Stimulated activated CD8-positive, alpha-beta memory T cell treated with anti-CD3 and anti-CD28 coated beads, Interleukin-4, amount 100 ng/mL, for 24 hours (primary cell): ENCODE measurements around the gene TMCO4.
"Not testable (repeated sequence)": the region's sequence is repeated elsewhere in the genome, so short reads cannot be mapped to it uniquely, and the experiment has no call there.

Source experiments
- DNase-seq: peaks from one replicate; pipeline ENCODE4 v3.0.0-alpha.2; 2020; ENCODE audit warnings: low read depth

TMCO4 gene

DNA sequence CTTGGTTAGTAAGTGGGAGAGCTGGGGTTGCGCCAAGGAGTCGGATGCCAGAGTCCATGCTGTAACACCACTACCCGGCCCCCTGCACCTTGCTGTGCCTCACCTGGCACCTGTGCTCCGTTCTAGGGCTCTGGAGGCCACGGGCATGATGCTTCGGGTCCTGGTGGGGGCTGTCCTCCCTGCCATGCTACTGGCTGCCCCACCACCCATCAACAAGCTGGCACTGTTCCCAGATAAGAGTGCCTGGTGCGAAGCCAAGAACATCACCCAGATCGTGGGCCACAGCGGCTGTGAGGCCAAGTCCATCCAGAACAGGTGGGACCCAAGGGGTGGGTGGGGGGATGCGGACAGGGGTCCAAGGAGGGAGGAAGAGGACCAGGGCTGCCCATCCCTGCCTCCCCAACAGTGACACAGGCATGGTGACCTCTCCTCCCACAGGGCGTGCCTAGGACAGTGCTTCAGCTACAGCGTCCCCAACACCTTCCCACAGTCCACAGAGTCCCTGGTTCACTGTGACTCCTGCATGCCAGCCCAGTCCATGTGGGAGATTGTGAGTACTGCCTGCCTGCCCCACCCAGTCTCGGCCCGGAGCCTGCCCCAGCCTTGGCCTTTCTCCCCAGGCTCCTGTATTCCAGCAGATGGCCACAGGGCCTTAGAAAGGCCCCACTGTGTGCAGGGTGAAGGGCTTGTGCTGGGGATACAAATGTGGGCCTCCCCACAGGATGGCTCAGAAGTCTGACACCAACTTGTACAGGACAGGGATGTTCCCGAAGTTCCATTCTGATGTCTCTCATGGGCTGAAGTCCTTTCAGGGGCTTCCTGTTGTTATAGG, 144.6 kb downstream of the TMCO4 start:
- no peak for DNase-seq

DNA sequence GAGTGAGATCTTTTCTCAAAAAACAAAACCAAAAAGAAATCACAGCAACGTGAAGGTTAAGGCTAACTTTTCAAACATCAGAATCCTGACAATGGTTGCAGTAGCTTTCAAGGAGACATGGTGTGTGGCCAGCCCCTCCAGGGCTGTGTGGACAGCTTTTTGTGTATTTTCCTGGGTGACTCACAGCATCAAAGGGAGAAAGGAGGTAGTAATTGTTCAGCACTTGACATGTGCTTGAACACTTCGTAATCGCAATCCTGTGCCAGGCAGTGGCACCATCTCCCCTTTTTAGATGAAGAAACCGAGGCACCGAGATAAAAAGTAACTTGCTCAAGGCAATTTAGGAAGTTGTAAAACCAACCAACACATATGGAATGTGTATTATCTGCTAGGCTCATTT, 145.3 kb downstream of the TMCO4 start:
- no peak for DNase-seq

DNA sequence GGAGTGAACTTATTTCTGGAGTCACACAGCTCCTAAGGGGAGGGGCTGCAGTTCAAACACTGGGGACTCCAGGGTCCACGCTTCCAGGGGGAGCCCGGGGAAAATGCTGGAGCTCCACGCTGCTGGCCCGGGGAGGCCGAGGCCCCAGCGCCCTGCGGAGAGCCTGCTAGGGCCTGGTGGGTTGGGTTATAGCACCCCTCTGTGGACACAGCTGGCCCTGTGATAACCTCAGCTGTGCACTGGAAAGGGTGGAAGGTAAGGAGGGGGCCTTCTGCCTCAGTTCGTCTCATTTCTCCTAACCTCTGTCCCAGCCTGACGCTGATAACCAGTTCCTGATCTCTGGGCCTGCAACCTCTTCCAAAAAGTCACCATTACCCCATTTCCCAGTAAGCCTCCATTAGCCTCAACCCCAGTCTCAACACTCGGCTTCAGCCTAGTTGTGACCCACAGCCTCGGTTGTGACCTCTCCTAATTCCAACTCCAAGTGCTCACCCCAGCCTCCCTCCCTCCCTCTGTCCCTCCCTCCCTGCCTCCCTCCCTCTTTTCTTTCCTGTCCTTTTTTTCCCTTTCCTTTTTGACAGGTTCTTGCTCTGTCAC, 148.5 kb downstream of the TMCO4 start:
- no peak for DNase-seq

DNA sequence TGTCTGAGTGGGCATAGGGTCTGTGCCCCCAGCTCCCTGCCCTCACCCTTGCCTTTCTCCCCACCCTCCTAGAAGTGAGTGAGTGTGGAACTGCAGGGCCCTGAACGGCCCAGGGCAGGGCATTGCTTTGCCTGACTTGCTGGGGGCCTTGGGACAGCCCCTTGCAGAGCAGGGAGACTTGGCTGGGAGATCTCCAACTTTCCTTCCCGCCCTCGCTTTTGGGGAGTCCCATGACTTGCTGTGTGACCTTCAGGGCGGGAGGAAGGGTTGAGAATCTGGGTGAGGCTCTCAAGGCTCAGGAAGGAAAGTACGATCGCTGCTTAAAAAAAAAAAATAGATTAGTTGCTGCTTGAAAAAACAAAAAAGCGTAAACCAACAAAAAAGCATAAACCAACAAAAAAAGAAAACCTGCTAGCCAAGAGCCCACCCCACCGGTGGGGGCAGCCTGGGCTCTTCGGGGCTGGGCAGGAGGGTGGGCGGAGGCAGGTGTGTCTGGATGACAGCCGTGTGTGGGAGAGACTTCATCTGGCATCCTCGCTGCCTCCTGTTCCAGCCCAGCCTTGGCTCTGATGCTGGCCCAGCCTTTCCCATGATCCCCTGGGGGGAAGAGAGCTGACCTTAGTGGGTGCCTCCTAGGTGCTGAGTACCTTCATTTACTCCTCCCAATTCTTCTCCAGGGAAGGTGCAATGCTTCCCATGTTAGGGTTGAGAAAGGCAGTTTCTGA, 149.1 kb downstream of the TMCO4 start:
- no peak for DNase-seq

DNA sequence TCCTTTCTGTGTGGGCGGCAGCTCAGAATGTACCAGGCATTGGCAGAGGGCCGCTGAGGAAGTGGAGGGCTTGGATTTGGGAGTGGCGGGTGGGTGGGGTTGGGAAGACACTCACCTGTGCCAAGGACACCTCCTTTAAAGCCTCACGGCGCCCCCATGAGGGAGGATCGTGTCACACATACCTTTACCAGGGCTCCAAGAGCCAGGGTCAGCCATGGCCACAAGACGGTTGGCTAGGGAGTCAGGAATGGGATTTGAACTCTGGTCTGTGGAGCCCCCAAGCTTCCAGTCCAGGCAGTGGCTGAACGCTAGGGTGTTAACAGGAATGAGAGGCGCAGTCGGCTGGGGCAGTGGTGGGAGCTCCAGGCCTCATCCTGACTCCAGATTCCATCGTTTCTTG, 151.0 kb downstream of the TMCO4 start:
- DNase-seq: no peak

DNA sequence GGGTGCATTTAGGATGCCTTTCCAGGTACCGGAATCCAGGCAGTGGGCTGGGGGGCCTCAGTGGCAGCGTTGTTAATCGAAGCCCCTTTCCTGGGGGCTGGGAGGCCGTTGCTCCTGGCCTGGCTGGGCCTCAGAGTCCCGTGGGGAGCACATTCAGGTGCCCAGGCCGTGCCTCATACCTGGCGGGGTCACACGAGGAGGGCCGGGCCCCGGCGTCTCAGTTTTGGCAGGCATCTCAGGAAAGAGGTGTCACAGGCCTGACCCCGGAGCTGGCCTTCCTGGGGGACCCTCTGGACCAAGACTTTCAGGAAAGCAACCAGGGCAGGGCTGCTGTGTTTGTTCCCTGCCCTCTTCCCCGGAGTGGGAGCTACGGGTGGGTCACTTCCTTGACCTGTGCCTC, 151.5 kb downstream of the TMCO4 start:
- no peak for DNase-seq

DNA sequence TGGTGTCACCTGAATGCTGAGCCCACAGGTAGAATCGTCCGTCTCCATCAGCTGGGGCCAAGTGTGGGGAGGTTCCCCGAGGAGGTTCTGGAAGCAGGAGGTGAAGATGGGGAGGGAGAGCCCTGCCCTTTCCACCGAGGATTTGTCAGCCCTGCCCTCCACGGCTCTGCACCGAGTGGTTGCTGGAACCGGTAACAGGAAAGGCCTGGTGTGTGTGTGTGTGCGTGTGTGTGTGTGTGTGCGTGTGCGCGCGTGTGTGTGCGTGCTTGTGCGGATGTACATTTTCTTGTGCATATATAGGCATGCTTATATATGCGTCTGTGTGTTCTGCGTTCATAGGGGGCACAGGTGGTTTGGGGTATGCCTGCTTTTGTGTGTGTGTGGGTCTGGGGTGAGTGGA, 152.1 kb downstream of the TMCO4 start:
- DNase-seq: no peak

DNA sequence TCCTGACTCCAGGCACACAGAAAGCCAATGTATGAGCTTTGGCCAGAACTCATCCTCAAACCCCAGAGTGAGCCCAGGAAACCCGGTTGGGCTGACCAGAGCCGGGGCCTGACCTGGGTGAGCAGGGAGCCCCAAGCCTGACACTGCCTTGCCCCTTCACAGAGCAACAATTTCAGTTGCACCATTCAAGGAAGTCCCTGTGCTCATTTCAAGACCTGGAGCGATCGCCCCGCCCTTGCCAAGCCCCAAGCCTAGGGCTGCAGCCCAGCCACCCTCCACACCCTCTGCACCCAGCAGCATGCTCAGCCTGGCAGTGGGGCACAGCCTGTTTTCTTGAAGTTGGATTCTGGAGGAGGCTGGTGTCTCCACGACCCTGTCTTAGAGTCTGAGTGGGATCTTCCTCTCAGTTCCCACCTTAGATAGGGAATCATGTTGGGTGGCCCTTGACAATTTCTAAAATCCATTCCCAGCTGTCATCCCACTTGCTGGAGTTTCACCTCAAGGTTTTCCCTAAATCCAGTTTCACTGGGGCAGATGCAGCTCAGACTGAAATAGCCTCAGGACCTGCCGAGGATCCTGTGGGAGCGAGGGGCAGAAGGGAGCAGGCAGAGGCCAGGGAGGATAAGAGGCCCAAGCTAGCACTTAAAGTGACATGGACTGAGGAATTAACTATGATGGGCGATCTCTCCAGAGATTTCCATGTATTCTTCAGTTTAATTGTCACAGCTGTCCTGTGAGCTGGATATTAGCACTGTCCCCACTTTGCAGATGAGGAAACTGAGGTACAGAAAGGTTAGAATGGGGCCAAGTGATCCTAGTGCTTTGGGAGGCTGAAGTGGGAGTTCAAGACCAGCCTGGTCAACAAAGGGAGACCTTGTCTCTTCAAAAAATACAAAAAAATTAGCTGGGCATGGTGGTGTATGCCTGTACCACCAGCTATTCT, 153.1 kb downstream of the TMCO4 start:
- DNase-seq: no peak

DNA sequence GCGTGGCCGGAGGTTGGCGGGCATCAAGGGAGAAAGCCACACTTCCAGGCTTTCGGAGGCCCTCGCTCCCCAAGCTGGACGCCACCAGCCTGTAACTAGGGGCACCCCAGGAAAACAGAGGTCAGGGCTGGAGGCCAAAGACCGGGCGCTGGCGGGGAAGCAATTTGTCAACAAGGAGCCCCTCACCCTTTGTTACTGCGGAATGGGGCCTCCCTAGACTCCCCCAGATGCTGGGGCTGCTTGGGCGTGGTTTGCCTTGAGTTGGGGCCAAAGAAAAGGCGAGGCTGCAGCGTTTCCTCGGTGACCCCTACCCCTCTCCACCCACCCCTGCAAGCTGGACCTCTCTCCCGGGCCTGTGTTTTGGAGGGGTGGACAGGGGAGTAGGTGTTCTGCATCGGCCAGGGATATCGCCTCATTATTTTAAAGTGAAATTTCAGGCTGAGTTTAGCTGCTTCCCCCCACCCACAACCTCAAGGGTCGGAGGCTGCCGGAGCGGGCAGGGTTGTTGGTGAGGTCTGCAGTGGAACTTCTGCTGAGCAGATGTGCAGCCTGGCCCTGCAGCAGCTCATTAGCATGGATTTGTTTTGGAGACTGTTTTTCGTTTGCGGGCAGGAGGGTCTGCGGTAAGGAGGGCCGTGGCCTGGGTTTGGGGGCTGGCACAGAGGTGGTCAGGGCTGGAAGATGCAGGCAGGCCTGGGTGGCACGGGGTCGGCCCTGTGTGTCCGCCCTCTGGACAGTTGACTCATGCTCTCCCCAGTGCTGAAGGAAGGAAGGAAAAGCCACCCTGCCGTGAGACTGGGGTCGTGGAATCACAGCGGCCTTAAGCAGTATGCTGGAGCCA, 154.1 kb downstream of the TMCO4 start:
- DNase-seq: no peak

DNA sequence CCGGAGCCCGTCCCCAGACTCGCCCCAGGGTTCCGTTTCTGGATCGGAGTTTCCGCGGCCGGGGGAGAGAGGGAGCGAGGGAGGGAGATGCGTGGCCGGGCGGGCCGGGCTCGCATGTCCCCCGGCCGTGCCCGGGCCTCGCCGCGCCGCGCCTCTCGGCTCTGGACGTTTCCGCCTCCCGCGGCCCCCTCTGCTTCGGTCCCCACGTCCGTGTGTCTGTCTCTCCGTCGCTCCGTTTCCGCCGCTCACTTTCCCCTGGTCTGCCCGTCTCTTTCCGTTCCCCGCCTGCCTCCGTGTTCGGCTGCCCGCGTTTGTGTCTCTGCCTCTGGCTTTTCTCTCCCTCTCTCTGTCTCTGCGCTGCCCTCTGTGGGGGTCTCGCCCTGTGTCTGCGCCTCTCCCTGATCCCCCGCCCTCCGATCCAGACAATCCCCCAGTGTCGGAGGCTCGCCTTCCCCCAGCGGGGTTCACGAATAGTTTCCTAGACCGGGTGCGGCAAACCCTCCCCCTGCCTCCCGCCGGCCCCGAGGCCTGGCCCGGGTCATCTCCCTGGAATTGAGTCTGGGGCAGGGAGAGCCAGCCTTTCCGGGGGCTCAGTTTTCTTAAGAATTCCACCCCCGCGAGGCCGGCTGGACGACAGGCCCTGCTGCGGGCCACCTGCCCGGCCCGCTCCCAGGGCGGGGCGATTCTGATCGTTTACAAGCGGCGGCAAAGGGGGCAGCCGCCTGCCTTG, 154.9 kb downstream of the TMCO4 start:
- peak; percentile 26 for DNase-seq

DNA sequence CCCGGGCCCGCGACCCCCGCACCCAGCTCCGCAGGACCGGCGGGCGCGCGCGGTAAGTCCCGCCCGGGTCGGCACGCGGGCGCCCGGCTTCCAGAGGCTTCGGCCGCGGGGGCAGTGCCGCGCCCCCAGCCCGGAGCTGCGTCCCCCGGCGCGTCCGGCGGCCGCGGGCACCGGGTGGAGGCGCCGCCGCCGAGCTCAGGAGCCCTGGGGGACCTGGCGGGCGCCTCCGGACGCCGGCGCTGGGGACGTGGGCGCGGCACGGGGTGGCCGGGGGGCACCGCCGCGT, 155.4 kb downstream of the TMCO4 start:
- DNase-seq: no peak

DNA sequence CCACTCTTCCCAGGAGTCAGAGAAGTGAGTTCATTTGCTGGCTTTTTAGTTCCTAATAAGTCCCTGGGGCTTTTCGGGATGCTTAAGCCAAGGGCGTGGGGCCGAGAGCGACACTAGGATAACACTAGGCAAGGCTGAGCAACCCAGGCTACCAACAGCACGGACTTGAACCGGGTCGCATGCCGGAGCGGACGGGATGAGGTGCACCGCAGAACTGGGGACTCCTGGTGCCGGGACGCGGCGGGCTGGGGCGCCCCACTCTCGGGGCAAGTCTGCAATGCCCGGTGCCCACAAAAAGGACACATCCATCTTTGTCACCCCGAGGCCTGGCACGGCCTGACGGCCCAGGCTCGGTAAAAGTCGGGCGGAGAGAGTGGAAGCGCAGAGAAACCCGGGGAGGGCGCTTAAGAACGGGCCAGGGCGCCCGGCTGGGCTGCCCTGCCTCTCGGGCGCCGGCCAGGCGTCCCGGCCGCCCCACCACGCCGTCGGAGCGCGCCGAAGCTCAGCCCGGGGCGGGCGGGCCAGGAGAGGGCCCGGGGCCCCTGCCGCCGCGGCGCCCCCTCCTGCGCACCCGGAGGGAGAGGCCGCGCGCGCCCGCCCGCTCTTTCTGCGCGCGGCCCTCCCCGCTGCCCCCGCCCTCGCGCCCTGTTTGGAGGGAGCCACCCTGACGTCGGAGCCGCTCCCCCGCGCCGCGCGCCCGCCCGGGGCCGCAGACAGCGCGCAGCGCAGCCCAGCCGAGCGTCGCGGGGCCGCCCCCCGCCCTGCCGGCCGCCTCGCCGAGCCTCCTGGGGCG, 155.9 kb downstream of the TMCO4 start, which contains the start of gene NBL1:
NBL1 (plus strand) TSS at position 710 of the 793 bp plus-strand sequence. CDS start 10,720 bp downstream, outside the sequence.
- DNase-seq: peak; percentile 64

DNA sequence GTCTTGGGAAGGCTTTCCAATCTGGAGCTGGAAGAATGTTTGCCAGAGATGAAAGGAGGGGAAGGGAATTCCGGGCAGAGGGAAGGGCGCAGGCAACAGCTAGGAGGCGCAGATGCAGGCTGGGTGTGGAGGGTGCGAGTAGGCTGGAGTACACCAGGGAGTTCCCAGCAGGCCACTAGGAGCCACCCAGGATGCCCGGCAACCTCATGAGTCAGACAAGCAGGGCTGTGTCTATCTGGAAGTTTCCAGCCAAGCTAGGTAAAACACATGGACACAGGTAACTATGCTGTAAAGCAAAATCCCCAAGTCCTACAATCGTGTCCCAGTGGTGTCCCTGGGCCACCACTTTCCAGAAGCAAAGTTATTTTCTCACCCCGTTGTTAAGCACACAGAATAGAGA, 156.6 kb downstream of the TMCO4 start:
- DNase-seq: no peak

DNA sequence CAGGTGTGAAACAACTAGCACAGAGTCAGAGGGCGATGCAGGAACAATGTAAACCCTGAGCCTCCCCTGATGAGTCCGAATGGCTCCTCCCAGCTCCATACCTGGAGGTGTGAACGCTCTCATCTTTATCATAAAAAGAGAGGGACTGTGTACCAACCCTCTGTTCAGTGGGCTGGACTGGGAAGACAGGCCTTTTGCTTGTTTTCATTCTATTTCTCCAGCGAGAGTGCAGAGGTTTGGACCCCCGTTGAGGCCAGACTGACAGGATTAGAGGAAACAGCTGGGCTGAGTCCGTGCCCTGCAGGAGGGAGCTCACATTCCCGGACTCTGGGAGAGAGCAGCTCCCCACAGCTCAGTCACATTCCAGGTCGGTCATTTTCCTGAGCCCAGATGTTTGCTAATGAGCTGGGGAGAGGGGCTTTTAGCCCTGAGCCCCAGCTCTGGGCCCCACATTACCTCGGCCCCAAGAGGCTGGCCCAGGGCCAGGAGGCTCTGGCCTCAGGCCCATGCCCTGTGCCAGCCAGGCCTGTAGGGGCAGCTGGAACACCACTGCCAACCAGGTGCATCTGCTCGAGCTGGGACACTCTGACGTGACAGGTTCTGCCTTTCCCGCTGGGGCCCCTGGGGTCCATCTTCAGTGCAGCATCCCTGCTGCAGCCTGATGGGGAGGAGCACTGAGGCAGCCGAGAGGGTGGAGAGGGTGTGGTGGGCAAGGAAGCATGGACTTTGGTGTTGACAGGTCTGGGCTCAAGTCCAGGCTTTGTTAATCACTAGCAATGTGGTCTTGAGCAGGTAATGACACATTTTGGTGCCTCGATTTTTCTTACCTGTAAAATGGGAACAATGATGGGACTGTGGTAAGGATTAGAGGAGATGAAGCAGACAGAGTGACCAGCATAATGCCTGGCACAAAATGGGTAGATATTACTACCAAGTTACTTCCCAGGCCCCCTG, 159.1 kb downstream of the TMCO4 start:
- DNase-seq: no peak

DNA sequence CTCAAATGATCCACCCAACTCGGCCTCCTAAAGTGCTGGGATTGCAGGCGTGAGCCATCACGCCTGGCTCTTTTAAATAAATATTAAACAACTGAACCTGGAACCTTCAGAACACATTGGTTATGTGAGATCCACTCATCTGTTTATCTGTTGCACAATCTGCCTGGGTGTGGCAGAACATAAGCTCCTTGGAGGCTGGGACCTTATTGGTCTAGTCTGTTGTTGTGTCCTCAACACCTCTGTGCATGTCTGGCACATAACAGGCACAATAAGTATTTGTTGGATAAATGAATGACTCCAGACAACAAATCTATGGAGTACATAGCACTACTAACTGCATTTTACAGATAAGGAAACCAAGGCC, 159.7 kb downstream of the TMCO4 start:
- no peak for DNase-seq

DNA sequence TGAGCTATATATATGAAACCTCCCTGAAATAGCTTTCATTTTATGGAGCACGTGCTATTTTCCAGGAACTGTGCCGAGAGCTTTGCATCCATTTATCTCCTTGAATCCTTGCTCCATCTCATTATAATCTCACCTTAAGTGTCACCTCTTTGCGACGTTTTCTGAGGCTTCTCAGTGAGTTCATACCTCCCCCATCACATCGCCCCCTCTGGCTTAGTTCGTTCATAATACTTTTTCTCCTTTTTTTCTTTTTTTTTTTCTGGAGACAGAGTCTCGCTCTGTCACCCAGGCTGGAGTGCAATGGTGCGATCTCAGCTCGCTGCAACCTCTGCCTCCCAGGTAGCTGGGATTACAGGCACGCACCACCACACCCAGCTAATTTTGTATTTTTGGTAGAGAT, 160.5 kb downstream of the TMCO4 start:
- not testable (repeated sequence) for DNase-seq

DNA sequence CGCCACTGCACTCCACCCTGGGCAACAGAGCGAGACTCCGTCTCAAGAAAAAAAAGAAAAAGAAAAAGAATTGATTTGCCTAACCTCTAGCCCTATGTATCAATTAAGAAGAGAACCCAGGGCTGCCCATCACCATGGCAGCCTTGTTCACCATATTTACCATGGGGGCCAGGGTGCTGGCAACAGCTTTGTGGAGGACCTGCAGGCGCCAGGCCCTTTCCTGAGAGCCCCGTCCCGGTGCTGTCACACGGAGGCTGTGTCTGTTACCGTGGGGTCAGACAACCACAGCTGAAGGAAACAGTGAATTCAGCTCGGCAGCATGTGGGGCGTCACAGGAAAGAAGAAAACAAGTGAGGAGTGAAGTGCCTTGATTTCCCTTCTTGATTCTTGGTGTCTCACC, 162.1 kb downstream of the TMCO4 start:
- no peak for DNase-seq

DNA sequence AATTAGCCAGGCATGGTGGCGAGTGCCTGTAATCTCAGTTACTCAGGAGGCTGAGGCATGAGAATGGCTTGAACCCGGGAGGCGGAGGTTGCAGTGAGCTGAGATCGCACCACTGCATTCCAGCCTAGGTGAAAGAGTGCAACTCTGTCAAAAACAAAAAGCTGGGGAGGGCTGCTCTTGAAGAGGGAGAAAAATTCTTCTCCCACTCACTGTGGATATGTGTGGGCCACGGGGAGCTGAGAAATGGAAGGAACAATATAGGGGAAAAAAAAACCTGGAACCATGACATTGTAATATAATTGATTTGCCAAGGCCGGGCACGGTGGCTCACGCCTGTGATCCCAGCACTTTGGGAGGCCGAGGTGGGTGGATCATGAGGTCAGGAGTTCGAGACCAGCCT, 163.0 kb downstream of the TMCO4 start:
- DNase-seq: not testable (repeated sequence)

DNA sequence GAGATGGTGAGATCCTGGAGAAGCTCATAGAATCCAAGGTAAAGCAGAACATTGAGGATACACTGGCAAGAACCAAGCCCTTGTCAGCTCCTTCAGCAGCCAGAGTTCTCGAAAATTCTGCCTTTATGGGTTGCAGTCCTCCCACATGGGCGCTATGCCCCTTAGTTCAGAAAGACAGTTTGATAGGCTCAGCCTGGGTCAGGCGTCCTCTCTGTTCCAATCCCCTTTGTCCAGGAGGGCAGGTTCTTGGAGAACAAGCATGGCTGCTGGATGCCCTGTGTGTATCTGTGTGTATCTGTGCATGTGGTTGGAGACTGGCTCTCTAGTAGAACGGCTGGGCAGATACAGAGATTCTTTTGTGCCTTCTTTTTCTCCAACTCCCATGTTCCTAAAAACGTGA, 163.7 kb downstream of the TMCO4 start:
- DNase-seq: no peak
